Activated T-helper 17 cell treated with anti-CD3 and anti-CD28 coated beads, Interleukin-2, amount 50 U/mL, for 72 hours (primary cell): ENCODE measurements around the gene MTA1. TPM values are rescaled to one million over a fixed set of nuclear protein-coding genes. Genes with fewer than 3 reads are reported as not detected.

Experiments
- ATAC-seq: fragments of 150-1000 bp; cut with Tn5 transposase; replicated peaks from 2 replicates; pipeline ENCODE4 v1.10.0; 2021; ENCODE audit warnings: mild to moderate bottlenecking, moderate library complexity
- H3K27ac Mint-ChIP-seq: one replicate; pipeline ENCODE4 v1.8.0; 2022; ENCODE audit warnings: mixed read lengths
- H3K27me3 Mint-ChIP-seq: one replicate; pipeline ENCODE4 v1.8.0; 2022; ENCODE audit warnings: mixed read lengths
- H3K36me3 Mint-ChIP-seq: one replicate; pipeline ENCODE4 v1.8.0; 2022; ENCODE audit warnings: low read depth, mild to moderate bottlenecking, mixed read lengths
- H3K4me1 Mint-ChIP-seq: one replicate; pipeline ENCODE4 v1.8.0; 2022; ENCODE audit warnings: mixed read lengths
- H3K4me3 Mint-ChIP-seq: one replicate; pipeline ENCODE4 v1.8.0; 2022; ENCODE audit warnings: mild to moderate bottlenecking, mixed read lengths
- H3K9me3 Mint-ChIP-seq: one replicate; pipeline ENCODE4 v1.8.0; 2022; ENCODE audit warnings: mixed read lengths
- total RNA-seq, 2 donors: library from RNA; stranded (reverse); gene quantifications; one replicate each; pipeline ENCODE4 v1.2.3, GENCODE V29; 2022

Gene MTA1
- total RNA-seq, 2 donors from 2014 or later, result 99.4 to 144 TPM

DNA sequence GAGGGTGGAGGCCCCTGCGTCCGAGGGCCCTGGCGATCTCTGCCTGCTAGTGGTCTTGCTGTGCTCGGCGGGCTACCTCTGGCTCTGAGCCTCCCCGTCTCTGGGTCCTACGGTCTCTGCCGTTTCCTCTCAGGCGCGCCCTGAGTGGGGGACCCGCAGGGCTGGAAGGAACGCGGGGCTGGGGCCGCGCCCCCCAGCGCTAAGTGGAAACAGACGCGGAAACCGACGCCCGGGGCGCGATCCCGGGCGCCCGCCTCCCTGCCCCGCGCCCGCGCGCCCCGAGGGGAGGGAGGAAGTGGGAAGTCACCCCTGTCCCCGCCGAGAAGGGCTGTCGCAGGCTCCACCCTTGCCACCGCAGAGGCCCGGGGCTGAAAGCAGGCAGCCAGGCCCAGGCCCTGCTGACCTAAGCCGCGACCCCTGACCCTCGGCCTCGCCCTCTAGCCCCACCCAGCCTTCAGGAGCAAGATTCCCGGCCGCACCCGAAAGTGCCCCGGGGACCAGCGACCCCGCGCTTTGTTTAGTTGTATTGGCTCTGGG lies 67.9 kb downstream of the MTA1 start:
- peak overlapping the region; percentile 92 for H3K27ac Mint-ChIP-seq

DNA sequence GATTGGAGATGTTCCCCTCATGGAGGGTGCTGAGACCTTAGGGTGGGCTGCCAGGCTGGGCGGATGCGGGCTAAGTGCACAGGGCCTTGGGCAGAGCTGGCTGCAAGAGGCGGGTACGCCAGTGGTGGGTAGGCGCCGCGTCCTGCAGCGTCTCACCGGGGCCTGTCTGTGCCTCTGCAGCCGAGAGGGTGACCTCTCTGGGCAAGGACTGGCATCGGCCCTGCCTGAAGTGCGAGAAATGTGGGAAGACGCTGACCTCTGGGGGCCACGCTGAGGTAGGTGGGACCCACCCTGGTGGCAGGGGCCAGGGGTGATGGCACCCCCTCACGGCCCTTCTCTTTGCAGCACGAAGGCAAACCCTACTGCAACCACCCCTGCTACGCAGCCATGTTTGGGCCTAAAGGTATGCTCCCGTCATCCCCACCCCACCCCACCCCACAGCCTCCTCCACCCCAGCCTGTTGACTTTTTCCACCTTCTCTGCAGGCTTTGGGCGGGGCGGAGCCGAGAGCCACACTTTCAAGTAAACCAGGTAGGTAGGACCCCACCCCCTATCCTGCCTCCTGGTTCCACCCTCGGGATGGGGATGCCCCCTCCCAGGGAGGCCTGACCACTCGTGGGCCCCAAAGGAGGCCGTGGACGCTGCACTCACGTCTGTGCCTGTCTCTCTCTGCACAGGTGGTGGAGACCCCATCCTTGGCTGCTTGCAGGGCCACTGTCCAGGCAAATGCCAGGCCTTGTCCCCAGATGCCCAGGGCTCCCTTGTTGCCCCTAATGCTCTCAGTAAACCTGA lies 68.6 kb downstream of the MTA1 start:
- H3K9me3 Mint-ChIP-seq, result no peaks in the 10 kb centered on the region
- H3K4me1 Mint-ChIP-seq, result peaks cover 16% of the 10 kb centered on the region

More for the DNA sequence above, 67.9 kb downstream of the MTA1 start:
- Mint-ChIP-seq H3K4me1 (peaks cover 17% of the 10 kb centered on the region), H3K9me3 (no peaks in the 10 kb centered on the region), H3K36me3 (peaks cover 33% of the 10 kb centered on the region), H3K27me3 (no peaks in the 10 kb centered on the region), H3K4me3 (peak overlapping the region; percentile 86)
- peak; percentile 8 for ATAC-seq

DNA sequence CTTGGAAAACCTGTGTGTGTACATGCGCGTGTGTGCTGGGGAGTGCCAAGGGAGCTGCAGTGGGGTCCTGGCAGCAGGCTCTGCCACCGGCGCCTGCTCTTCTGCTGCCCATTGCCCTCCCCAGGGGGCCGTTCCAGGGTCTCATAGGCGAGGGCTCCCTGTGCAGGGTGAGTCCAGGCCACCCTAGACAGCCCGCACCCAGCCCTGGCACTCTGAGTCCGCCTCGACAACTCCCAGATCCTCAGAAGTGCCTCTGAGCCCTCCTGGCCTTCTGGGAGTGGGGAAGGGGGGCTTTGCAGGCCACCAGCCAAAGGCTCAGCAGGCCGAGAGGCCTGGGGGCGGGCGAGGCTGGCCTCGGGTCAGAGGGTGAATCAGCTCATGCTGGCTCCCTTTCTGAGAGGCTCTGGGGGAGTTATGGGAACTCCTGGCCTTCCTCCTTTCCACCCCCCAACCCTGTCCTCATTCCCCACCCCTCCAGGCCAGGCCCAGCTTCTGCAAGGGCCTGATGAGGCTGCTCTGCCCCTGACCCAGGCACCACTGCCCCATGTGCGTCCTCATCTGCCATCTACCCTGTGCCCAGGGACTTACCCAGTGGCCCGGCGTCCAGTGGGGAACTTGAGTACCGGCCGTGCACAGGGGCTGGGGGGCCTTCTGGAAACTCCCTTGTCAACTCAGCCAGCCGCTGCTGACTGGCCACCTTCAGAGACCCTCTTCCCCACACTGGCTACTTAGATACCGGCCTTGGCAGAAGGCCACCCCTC lies 69.3 kb downstream of the MTA1 start:
- peak overlapping the region; percentile 86 for H3K4me3 Mint-ChIP-seq
- no peaks in the 10 kb centered on the region for H3K9me3 Mint-ChIP-seq
- no peaks in the 10 kb centered on the region for H3K27me3 Mint-ChIP-seq
- ATAC-seq, result no peak
- peaks cover 16% of the 10 kb centered on the region for H3K4me1 Mint-ChIP-seq
- H3K27ac Mint-ChIP-seq, result peak overlapping the region; percentile 92
- H3K36me3 Mint-ChIP-seq, result peaks cover 33% of the 10 kb centered on the region

More for the DNA sequence above, 68.6 kb downstream of the MTA1 start:
- peak overlapping the region; percentile 92 for H3K27ac Mint-ChIP-seq
- no peaks in the 10 kb centered on the region for H3K27me3 Mint-ChIP-seq
- H3K4me3 Mint-ChIP-seq, result peak overlapping the region; percentile 86
- no peak for ATAC-seq
- H3K36me3 Mint-ChIP-seq, result peaks cover 33% of the 10 kb centered on the region

DNA sequence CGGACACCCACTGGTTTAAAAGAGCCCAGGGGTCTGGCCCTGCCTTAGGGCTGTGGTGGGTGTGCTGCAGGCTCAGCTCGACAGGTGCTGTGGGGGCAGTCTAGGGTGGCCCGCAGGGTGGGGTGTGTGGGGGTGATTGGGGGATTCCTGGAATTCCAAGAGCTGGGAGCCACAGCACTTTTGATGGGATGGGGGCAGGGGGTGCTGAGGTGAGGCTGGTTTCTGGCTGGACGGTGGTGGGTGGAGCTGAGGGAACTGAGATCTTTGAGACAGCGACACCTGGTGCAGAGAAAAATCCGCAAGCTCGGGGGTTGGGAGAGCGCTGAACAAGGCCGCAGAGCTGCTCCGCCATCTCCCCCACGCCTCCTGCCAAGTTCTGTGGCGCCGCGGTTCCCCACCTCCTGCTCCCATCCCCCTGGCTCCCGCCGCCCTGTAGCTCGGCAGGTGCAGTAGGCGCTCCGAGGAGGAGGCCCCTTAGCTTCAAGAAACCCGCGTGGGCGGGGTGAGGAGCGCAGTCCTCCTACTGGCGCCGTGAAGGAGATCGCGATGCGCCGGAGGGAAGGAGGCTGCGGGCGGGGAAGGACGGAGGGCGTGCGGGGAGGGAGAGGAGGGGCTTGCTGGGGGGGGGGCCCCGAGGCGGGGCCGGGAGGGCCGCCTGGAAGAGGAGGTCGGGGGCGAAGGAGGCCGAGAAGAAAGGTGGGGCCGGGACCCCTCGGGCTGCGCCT lies 70.1 kb downstream of the MTA1 start:
- peak overlapping the region; percentile 92 for H3K27ac Mint-ChIP-seq
- peak; percentile 13 for ATAC-seq
- peaks cover 10% of the 10 kb centered on the region for H3K4me1 Mint-ChIP-seq
- H3K4me3 Mint-ChIP-seq, result peak overlapping the region; percentile 86
- no peaks in the 10 kb centered on the region for H3K27me3 Mint-ChIP-seq
- no peaks in the 10 kb centered on the region for H3K9me3 Mint-ChIP-seq
- peaks cover 33% of the 10 kb centered on the region for H3K36me3 Mint-ChIP-seq

DNA sequence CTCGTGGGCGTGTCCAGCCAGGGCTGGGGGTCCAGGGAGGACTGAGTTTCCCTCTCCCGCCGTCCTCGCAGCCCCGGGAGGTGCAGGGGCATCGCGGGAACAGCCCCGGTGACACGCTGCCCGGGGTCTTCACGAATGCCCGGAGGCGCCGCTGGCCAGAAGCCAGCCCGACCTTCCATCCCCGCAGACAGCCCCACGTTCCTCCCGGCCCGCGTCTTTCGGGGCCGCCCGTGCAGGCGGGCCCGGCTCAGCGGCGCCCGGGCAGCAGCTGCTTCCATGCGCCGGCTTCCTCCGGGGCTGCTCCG lies 70.6 kb downstream of the MTA1 start:
- Mint-ChIP-seq H3K36me3 (peaks cover 33% of the 10 kb centered on the region), H3K9me3 (no peaks in the 10 kb centered on the region), H3K27me3 (no peaks in the 10 kb centered on the region), H3K4me3 (peak overlapping the region; percentile 86), H3K4me1 (peaks cover 9% of the 10 kb centered on the region), H3K27ac (peak overlapping the region; percentile 92)
- ATAC-seq, result peak; percentile 0

DNA sequence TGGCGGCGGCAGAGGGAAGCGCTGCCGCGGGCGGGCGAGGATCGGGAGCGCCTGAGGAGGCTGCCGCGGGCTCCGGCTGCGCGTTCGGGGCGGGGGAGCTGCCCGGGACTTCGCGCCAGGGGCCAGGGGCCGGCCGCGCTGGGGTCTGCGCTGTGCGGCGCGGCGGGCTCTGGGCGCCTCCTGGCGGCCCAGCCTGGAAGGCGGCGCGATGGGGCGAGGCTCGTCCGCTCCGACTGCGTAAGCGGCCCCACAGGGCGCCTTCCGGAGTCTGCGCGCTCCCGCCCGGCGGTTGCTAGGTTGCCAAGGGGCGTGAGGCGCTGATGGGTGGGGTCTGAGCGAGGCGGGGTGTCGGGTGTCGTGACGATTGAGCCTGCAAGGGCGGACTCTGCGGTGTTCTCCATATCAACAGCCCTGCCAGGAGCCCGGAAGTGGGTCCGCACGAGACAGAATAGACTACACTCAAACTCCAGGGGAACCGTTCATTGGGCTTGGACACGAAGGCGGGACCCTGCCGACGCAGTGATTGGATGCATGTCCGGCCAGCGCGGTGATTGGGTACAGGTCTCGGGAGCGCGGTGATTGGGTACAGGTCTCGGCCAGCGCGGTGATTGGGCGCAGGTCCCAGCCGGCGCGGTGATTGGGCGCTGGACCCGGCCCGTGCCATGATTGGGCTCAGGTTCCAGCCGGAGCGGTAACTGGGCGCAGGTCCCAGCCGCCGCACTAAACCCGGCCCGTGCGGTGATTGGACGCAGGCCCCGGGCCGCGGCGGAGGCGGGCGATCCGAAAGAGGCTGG lies 71.1 kb downstream of the MTA1 start, which contains the start of gene TEDC1:
Gene TEDC1 (plus strand): TSS at position 675 of the 794 bp plus-strand sequence. CDS start 130 bp downstream, outside the sequence.
- peak; percentile 80 for ATAC-seq
- Mint-ChIP-seq H3K4me1 (peaks cover 9% of the 10 kb centered on the region), H3K27ac (peak within 1 kb of the TSS; percentile 92), H3K27me3 (no peaks in the 10 kb centered on the region), H3K9me3 (no peaks in the 10 kb centered on the region), H3K36me3 (peaks cover 33% of the 10 kb centered on the region), H3K4me3 (peak within 1 kb of the TSS; percentile 86)

DNA sequence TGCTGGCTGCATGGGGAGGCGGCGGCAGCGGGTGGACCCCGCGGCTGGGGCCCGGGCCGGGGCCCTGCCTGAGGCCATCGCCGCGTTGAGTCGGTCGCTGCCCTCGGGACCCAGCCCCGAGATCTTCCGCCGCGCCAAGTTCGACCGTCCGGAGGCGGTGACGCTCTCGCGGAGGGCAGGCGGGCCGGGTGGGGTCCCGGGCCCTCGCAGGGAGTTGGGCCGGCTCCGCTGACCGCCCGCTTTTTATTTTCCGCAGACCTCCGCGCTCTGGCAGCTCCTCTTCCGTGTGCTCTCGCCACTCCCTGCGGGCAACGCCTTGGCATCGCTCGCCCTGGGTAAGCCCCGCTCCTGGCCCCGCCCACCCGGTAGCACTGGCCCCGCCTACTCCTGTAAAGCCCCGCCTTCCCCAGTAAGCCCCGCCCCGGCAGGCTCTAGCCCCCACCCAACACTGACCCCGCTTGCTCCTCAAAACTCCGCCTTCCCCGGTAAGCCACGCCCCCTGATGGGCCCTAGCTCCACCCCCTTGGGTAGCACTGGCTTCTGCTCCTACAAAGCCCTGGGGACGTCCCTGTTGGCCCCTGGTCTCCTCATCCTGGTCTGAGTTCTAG lies 71.8 kb downstream of the MTA1 start:
- ATAC-seq, result peak; percentile 12
- Mint-ChIP-seq H3K4me3 (peak overlapping the region; percentile 81), H3K9me3 (no peaks in the 10 kb centered on the region), H3K27ac (peak overlapping the region; percentile 88), H3K36me3 (peaks cover 33% of the 10 kb centered on the region), H3K27me3 (no peaks in the 10 kb centered on the region), H3K4me1 (peaks cover 9% of the 10 kb centered on the region)

DNA sequence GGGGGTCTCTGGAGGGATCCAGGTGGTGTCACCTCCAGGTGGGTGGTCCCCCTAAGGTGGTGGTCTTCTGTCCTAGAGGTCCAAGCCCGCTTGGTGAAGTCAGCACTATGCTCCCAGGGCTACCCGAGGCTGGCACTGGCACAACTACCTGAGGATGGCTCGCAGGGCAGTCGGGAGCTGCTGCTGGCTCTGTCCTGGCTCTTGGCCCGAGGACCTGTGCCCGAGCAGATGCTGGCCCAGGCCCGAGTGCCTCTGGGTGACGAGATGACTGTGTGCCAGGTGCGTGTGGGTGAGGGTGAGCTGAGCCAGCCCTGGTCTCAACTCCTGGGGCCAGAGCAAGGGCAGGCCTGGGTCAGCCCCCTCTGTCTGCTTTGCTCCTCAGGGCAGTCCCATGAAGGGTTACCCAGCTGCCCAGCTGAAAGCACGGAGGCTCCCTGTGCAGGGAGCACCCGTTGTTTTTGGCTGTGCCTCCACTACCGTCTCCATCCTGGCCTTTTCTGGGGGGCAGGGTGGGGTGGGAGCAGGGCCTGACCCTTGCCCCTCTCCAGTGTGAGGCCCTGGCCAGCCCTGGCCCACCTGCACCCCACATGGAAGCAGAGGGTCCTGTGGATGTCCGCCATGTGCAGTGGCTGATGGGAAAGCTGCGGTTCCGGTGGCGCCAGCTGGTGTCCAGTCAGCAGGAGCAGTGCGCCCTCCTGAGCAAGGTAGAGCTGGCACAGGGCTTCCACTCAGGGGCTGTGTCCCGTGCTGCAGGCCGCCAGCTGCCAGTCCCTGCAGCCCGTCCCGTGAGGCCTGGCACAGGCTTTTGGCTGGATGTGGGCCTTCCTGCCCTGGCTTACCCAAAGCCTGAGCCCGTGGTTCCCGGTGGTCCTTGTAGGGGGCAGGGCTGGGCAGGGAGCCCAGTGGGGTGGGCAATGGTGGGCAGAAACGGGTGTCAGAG lies 72.7 kb downstream of the MTA1 start:
- peaks cover 33% of the 10 kb centered on the region for H3K36me3 Mint-ChIP-seq
- peak overlapping the region; percentile 81 for H3K4me3 Mint-ChIP-seq
- H3K9me3 Mint-ChIP-seq, result no peaks in the 10 kb centered on the region
- H3K27me3 Mint-ChIP-seq, result no peaks in the 10 kb centered on the region
- H3K27ac Mint-ChIP-seq, result peak overlapping the region; percentile 88
- H3K4me1 Mint-ChIP-seq, result peaks cover 9% of the 10 kb centered on the region
- no peak for ATAC-seq

DNA sequence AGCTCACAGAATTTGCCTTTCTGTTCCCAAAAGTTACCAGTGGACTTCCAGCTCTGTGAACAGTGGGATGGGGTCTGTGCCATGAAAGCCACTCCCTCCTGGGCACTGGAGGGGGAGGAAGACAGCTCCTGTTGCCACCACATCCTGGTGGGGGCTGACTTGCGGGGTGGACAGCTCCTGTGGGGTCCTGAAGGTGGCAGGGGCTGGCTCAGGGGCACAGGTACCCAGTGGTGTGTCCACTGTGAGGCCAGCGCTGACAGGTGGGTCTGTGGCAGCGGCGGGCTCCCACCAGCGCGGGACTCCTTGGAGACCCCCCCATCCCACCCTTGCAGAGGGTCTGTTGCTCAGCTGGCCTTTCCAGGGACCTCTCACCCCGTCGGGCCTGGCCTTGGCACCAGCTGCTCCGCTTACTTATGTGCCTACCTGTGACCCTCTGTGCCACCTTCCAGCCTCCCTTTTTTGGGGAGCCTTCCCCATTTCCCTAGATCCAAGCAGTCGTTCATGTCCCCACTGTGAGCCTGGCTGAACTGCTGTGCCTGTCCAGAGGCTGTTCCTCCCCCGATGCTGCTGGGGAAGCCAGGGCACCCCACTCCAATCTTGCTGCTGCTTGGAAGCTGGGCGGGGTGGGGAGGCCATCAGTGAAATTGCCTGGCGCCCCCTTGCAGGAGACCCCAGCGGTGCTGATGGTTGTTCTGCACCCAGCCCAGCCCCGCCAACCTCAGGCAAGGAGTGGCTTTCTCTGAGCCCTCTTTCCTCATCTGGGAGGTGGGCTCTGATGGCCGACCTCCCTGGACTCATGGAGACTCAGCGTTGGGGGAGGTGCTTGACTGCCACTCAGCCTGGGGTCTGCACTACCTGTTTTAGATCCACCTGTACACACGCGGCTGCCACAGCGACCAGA lies 73.6 kb downstream of the MTA1 start:
- no peaks in the 10 kb centered on the region for H3K27me3 Mint-ChIP-seq
- no peak for ATAC-seq
- H3K4me3 Mint-ChIP-seq, result no peak overlapping the region
- H3K9me3 Mint-ChIP-seq, result no peaks in the 10 kb centered on the region
- H3K4me1 Mint-ChIP-seq, result peaks cover 9% of the 10 kb centered on the region
- H3K27ac Mint-ChIP-seq, result no peak overlapping the region
- peaks cover 27% of the 10 kb centered on the region for H3K36me3 Mint-ChIP-seq

DNA sequence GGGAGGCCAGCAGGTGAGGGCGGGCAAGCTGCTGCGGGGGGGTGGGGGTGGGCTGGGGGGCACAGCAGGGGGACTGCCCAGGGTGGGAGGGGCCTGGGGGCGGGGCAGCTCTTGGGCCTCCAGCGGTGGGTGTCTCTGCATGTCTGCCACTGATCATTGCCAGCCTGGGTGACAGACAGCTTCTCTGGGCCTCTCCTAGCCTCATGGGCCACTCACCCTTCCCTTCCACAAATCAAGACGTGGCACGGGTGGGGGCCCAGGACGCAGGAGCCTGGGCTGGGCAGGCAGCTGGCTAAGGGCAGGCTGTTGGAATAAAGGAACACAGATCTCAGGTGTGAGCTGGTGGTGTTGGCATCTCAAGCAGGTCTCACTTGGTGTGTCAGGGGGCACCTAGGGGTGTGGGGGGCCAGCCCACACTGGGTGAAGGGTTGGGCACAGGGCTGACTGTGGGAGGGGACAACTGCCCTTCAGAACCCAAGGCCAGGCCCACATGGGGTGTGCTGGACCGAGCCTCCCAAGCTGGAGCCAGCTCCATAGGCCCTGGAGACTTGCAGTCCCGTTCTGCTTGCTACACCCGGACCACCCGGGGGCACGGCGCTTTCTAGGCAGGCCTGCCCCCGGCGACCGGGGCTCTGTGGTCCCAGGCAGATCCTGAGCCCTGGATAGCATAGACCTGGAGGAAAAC lies 74.4 kb downstream of the MTA1 start:
- Mint-ChIP-seq H3K4me3 (no peak overlapping the region), H3K36me3 (peaks cover 19% of the 10 kb centered on the region)
- ATAC-seq, result no peak

DNA sequence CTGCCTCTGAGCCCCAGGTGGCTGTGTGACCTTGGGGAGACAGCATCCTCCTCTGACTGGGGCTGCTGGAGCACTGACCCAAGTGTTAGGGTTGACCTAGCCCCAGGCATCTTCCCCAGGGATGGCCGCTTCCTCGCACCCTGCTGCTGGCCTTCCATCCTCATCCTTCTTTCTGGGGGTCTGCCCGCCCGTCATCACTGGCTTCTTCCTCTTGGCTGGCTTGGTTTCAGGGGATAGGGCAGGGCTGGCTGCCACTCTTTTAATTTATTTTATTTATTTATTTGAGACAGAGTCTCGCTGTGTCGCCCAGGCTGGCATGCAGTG lies 74.9 kb downstream of the MTA1 start:
- Mint-ChIP-seq H3K9me3 (no peaks in the 10 kb centered on the region), H3K27me3 (no peaks in the 10 kb centered on the region), H3K4me3 (no peak overlapping the region), H3K36me3 (peaks cover 14% of the 10 kb centered on the region), H3K4me1 (peaks cover 6% of the 10 kb centered on the region), H3K27ac (no peak overlapping the region)
- no peak for ATAC-seq

More for the DNA sequence above, 74.4 kb downstream of the MTA1 start:
- Mint-ChIP-seq H3K9me3 (no peaks in the 10 kb centered on the region), H3K27me3 (no peaks in the 10 kb centered on the region), H3K4me1 (peaks cover 9% of the 10 kb centered on the region), H3K27ac (no peak overlapping the region)
